HCT116 (cell line): Measurements from ENCODE around the gene NHP2. TPM values are rescaled to one million over a fixed set of nuclear protein-coding genes. Genes with fewer than 3 reads are reported as not detected.

Source experiments
- ATAC-seq: fragments of 200-7000 bp; cut with Tn5 transposase; 2 replicates; pipeline ENCODE4 v1.9.1; 2020; ENCODE audit warnings: mild to moderate bottlenecking, moderate library complexity
- BruUV-seq: library from RNA; stranded (reverse); fragments of 400-500 nt; replicated peaks from 2 replicates; lab custom pipeline; 2021; lab: Mats Ljungman, UMichigan
- CTCF ChIA-PET: fragments of 300-600 bp; sonication (Branson Sonifier 250); formaldehyde crosslinking; loops from one replicate; lab custom pipeline; 2021; ENCODE audit warnings: antibody characterized with exemption; lab: Charles Lee
- POLR2A ChIA-PET: fragments of 300-600, 350-600 bp; sonication (Branson Sonifier 250); formaldehyde crosslinking; loops from one replicate; lab custom pipeline; 2021; ENCODE audit warnings: antibody characterized with exemption; lab: Charles Lee
- RAD21 ChIA-PET, 2 experiments: fragments of 300-600 bp; sonication (Branson Sonifier 250); formaldehyde crosslinking; loops; one replicate each; lab custom pipeline; 2023; ENCODE audit warnings: low total read pairs in 2 of 2; ENCODE audit not compliant: uncharacterized antibody in 2 of 2, unreplicated experiment in 2 of 2, low non-redundant PET in 1 of 2; lab: Charles Lee
- DNase-seq: peaks from one replicate; pipeline ENCODE4 v3.0.0-alpha.2; 2010; ENCODE audit warnings: low read depth, low spot score
- H2AFZ ChIP-seq: fragments of 200-600 bp; shearing (Covaris generic), sonication (generic); 2 replicates; pipeline ENCODE4 v1.6.1; 2017; ENCODE audit warnings: low read depth, mixed run types, mixed read lengths, antibody characterized with exemption, low read length; ENCODE audit not compliant: poor library complexity, severe bottlenecking
- H3K27ac ChIP-seq: 2 replicates; pipeline ENCODE4 v1.5.1; 2012; ENCODE audit warnings: low read depth, low read length
- H3K27me3 ChIP-seq: fragments of 200-600 bp; sonication (generic); 2 replicates; pipeline ENCODE4 v1.6.1; 2016; ENCODE audit warnings: mixed run types, low read length, mixed read lengths; ENCODE audit not compliant: insufficient read depth
- H3K36me3 ChIP-seq, 2 experiments: fragments of 200-500 bp in 1 of 2; fragments of 200-600 bp in 1 of 2; sonication (Bioruptor generic) in 1 of 2; sonication (generic) in 1 of 2; 2 replicates each; pipeline versions ENCODE4 v1.5.1 to v1.6.1; 2014 to 2016; ENCODE audit warnings: low read length in 2 of 2, inconsistent platforms in 1 of 2, mixed read lengths in 1 of 2, mixed run types in 1 of 2; ENCODE audit not compliant: insufficient read depth in 2 of 2, control insufficient read depth in 1 of 2
- H3K4me1 ChIP-seq, 2 experiments: fragments of 200-600 bp in 1 of 2; sonication (generic) in 1 of 2; 2 replicates each; pipeline versions ENCODE4 v1.5.1 to v1.6.1; 2012 to 2017; ENCODE audit warnings: low read length in 2 of 2, inconsistent platforms in 1 of 2, mild to moderate bottlenecking in 1 of 2, mixed read lengths in 1 of 2, mixed run types in 1 of 2, moderate library complexity in 1 of 2; ENCODE audit not compliant: insufficient read depth in 2 of 2, control insufficient read depth in 1 of 2
- H3K4me2 ChIP-seq: fragments of 200-600 bp; sonication (generic); 2 replicates; pipeline ENCODE4 v1.6.1; 2017; ENCODE audit warnings: mixed run types, low read length, mixed read lengths
- H3K4me3 ChIP-seq, 2 experiments: fragments of 200-600 bp in 1 of 2; sonication (generic) in 1 of 2; replicated peaks in 1 of 2; 2 replicates each; pipeline ENCODE4 v1.5.1; 2011 to 2016; ENCODE audit warnings: low read length in 2 of 2, control low read depth in 1 of 2, low read depth in 1 of 2, mild to moderate bottlenecking in 1 of 2, mixed read lengths in 1 of 2, mixed run types in 1 of 2
- H3K79me2 ChIP-seq: fragments of 200-600 bp; sonication (generic); 2 replicates; pipeline ENCODE4 v1.6.1; 2017; ENCODE audit warnings: mild to moderate bottlenecking, mixed run types, low read length, moderate library complexity, mixed read lengths; ENCODE audit not compliant: insufficient read depth
- H3K9ac ChIP-seq: fragments of 200-600 bp; sonication (generic); 2 replicates; pipeline ENCODE4 v1.6.1; 2016; ENCODE audit warnings: low read length, mixed read lengths
- H3K9me2 ChIP-seq: fragments of 200-600 bp; sonication (generic), shearing (Covaris generic); 2 replicates; pipeline ENCODE4 v1.6.1; 2017; ENCODE audit warnings: mixed run types, mild to moderate bottlenecking, moderate library complexity; ENCODE audit not compliant: insufficient read depth
- H3K9me3 ChIP-seq, 2 experiments: fragments of 200-500 bp in 1 of 2; fragments of 200-600 bp in 1 of 2; sonication (Bioruptor generic) in 1 of 2; sonication (generic) in 1 of 2; 2 replicates each; pipeline ENCODE4 v1.6.1; 2014 to 2017; ENCODE audit warnings: low read length in 2 of 2, mixed read lengths in 2 of 2, inconsistent platforms in 1 of 2, low read depth in 1 of 2, mild to moderate bottlenecking in 1 of 2, mixed run types in 1 of 2, moderate library complexity in 1 of 2; ENCODE audit not compliant: control insufficient read depth in 1 of 2, insufficient read depth in 1 of 2
- H4K20me1 ChIP-seq: fragments of 200-600 bp; sonication (generic), shearing (Covaris generic); 2 replicates; pipeline ENCODE4 v1.6.1; 2017; ENCODE audit warnings: mixed run types, mild to moderate bottlenecking, moderate library complexity; ENCODE audit not compliant: insufficient read depth
- CBX3 ChIP-seq: IDR thresholded peaks from 2 replicates; pipeline ENCODE4 v1.6.1; 2012; ENCODE audit warnings: low read depth
- CEBPB ChIP-seq: IDR thresholded peaks from 2 replicates; pipeline ENCODE4 v1.6.1; 2012; ENCODE audit warnings: low read depth
- EGR1 ChIP-seq: IDR thresholded peaks from 2 replicates; pipeline ENCODE4 v1.6.1; 2012; ENCODE audit warnings: low read depth
- ELF1 ChIP-seq: IDR thresholded peaks from 2 replicates; pipeline ENCODE4 v1.6.1; 2012; ENCODE audit warnings: low read depth, borderline replicate concordance
- EZH2 ChIP-seq: fragments of 200-600 bp; sonication (generic); IDR thresholded peaks from 2 replicates; pipeline ENCODE4 v1.6.1; 2017; ENCODE audit warnings: antibody characterized with exemption, mixed run types
- EZH2phosphoT487 ChIP-seq: fragments of 200-600 bp; IDR thresholded peaks from 2 replicates; pipeline ENCODE4 v1.6.1; 2018; ENCODE audit warnings: antibody characterized with exemption, borderline replicate concordance
- JUND ChIP-seq: IDR thresholded peaks from 2 replicates; pipeline ENCODE4 v1.6.1; 2012
- MAX ChIP-seq: IDR thresholded peaks from 2 replicates; pipeline ENCODE4 v1.6.1; 2012
- POLR2A ChIP-seq: IDR thresholded peaks from 2 replicates; pipeline ENCODE4 v1.7.0; 2011; ENCODE audit warnings: borderline replicate concordance; ENCODE audit not compliant: insufficient read depth, insufficient read length; ENCODE audit errors: extremely low read depth
- POLR2AphosphoS5 ChIP-seq: IDR thresholded peaks from 2 replicates; pipeline ENCODE4 v1.6.1; 2011; ENCODE audit warnings: mild to moderate bottlenecking, low read depth, low read length, moderate library complexity
- SIN3A ChIP-seq: IDR thresholded peaks from 2 replicates; pipeline ENCODE4 v1.6.1; 2012; ENCODE audit warnings: low read depth
- SP1 ChIP-seq: IDR thresholded peaks from 2 replicates; pipeline ENCODE4 v1.6.1; 2012; ENCODE audit warnings: low read depth
- SRF ChIP-seq: IDR thresholded peaks from 2 replicates; pipeline ENCODE4 v1.6.1; 2012; ENCODE audit warnings: low read depth
- TCF7L2 ChIP-seq: IDR thresholded peaks from 2 replicates; pipeline ENCODE4 v1.7.0; 2011; ENCODE audit warnings: borderline replicate concordance, inconsistent platforms; ENCODE audit not compliant: insufficient read depth, insufficient read length; ENCODE audit errors: extremely low read depth
- YY1 ChIP-seq: IDR thresholded peaks from 2 replicates; pipeline ENCODE4 v1.6.1; 2011; ENCODE audit warnings: low read length, low read depth, moderate library complexity, mild to moderate bottlenecking; ENCODE audit not compliant: insufficient replicate concordance; ENCODE audit errors: extremely low read depth
- ZBTB33 ChIP-seq: IDR thresholded peaks from 2 replicates; pipeline ENCODE4 v1.6.1; 2011; ENCODE audit warnings: mild to moderate bottlenecking, low read length, moderate library complexity; ENCODE audit not compliant: insufficient replicate concordance; ENCODE audit errors: extremely low read depth
- ZFX ChIP-seq: fragments of 450-650 bp; IDR thresholded peaks from 2 replicates; pipeline ENCODE4 v1.6.1; 2017
- ZNF274 ChIP-seq: fragments of 200-500 bp; sonication (Bioruptor generic); IDR thresholded peaks from 2 replicates; pipeline ENCODE4 v1.6.1; 2014; ENCODE audit warnings: mild to moderate bottlenecking, low read depth, low read length, inconsistent platforms
- intact Hi-C: fragments of 100-400 bp; cut with micrococcal nuclease; formaldehyde crosslinking; loops from 2 replicates; pipeline ENCODE4 v1.10.0; 2022
- total RNA-seq: library from RNA; stranded (reverse); gene quantifications from one replicate; pipeline ENCODE4 v1.2.1, GENCODE V29; 2021; ENCODE audit not compliant: unreplicated experiment
- TF ChIP-seq, protein P1 (sequence below), 3 experiments: fragments of 200-600 bp in 1 of 3; sonication (generic) in 1 of 3; IDR thresholded peaks in 2 of 3; conservative IDR thresholded peaks in 1 of 3; 2 replicates each; pipeline ENCODE4 v1.5.1; 2012 to 2017; ENCODE audit warnings: low read depth in 2 of 3, low read length in 2 of 3, antibody characterized with exemption in 1 of 3, borderline replicate concordance in 1 of 3, control low read depth in 1 of 3, mild to moderate bottlenecking in 1 of 3, mixed read lengths in 1 of 3, mixed run types in 1 of 3, moderate library complexity in 1 of 3; ENCODE audit not compliant: insufficient read depth in 1 of 3

Gene NHP2
- total RNA-seq, 1 experiment from 2014 or later = 260 TPM

GRCh38 chr5:178130576-178131445, 22.9 kb downstream of the NHP2 start, which contains the start of gene RMND5B:
RMND5B (plus strand) TSS chr5:178131014; CDS start chr5:178138120, 7,106 bp downstream.
- POLR2A ChIA-PET = no interaction called here
- DNase-seq = peak; percentile 37
- peak within 1 kb of the TSS; percentile 88 to 94 for H3K4me3 ChIP-seq
- H3K9ac ChIP-seq = peak within 1 kb of the TSS; percentile 94
- no peaks in the 10 kb centered on the region; a peak in 1 of 4 replicates for H3K36me3 ChIP-seq
- CTCF ChIA-PET = interaction anchor here (1.0 kb wide), 1 partner anchor 10 kb away, joined by 3 read pairs; no protein-coding TSS in a partner anchor
- peak; percentile 90 for ATAC-seq
- peak within 1 kb of the TSS; percentile 35 for H2AFZ ChIP-seq
- BruUV-seq = no TSS peak
- H3K4me1 ChIP-seq = peaks cover 6 to 15% of the 10 kb centered on the region in 2 experiments; a peak in 2 of 4 replicates
- H3K27me3 ChIP-seq = no peaks in the 10 kb centered on the region
- H3K79me2 ChIP-seq = peaks cover 21% of the 10 kb centered on the region
- RAD21 ChIA-PET = no interaction called here
- peak within 1 kb of the TSS; percentile 60 for H3K27ac ChIP-seq
- no peaks in the 10 kb centered on the region for H3K9me3 ChIP-seq
- H4K20me1 ChIP-seq = no peaks in the 10 kb centered on the region
- H3K4me2 ChIP-seq = peak within 1 kb of the TSS; percentile 94
- intact Hi-C loops = loop anchor here (1.0 kb wide), 1 partner anchor 18 kb away; the partner anchor contains the start of gene N4BP3
- H3K9me2 ChIP-seq = no peaks in the 10 kb centered on the region
- TF ChIP-seq ELF1 (no peak), SP1 (peak; percentile 57), MAX (peak; percentile 86), TCF7L2 (peak; percentile 57), ZBTB33 (no peak), ZNF274 (no peak), EZH2phosphoT487 (no peak), SIN3A (no peak; the same call in 1 of the 2 replicates), JUND (peak; percentile 22; the same call in 1 of the 2 replicates), ZFX (peak; percentile 74), CEBPB (no peak), EGR1 (no peak), EZH2 (no peak), YY1 (peak; percentile 36), POLR2A (peak; percentile 64), POLR2AphosphoS5 (peak; percentile 86), CBX3 (no peak), SRF (no peak; the same call in 1 of the 2 replicates)
- TF ChIP-seq, protein P1, sequence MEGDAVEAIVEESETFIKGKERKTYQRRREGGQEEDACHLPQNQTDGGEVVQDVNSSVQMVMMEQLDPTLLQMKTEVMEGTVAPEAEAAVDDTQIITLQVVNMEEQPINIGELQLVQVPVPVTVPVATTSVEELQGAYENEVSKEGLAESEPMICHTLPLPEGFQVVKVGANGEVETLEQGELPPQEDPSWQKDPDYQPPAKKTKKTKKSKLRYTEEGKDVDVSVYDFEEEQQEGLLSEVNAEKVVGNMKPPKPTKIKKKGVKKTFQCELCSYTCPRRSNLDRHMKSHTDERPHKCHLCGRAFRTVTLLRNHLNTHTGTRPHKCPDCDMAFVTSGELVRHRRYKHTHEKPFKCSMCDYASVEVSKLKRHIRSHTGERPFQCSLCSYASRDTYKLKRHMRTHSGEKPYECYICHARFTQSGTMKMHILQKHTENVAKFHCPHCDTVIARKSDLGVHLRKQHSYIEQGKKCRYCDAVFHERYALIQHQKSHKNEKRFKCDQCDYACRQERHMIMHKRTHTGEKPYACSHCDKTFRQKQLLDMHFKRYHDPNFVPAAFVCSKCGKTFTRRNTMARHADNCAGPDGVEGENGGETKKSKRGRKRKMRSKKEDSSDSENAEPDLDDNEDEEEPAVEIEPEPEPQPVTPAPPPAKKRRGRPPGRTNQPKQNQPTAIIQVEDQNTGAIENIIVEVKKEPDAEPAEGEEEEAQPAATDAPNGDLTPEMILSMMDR (IDR thresholded peaks at IDR 0.05 in 2 of 3, conservative IDR thresholded peaks at IDR 0.05 in 1 of 3; ENCODE audit: borderline replicate concordance in 1 of 3, insufficient read depth in 1 of 3, low read depth in 2 of 3, low read length in 2 of 3) = no peak
